ENCODE data around the gene TM7SF3. TPM values are rescaled to one million over a fixed set of nuclear protein-coding genes. Genes with fewer than 3 reads are reported as not detected.
"Not testable (repeated sequence)": the region's sequence is repeated elsewhere in the genome, so short reads cannot be mapped to it uniquely, and the experiment has no call there.

The TM7SF3 gene
- total and polyA plus RNA-seq, 4 donors = 49.7 to 245 (median 62.9) TPM

- 80 to 87% methylated on average over 4 of the region's 4 CpGs for WGBS, 2 donors
- no peak for ATAC-seq (ENCODE audit: low FRiP score)
- H3K4me3 ChIP-seq (ENCODE audit: low read length in 2 of 2) = no peak overlapping the region
- no peak overlapping the region for H3K27ac ChIP-seq (ENCODE audit: low read depth in 1 of 2, low read length in 2 of 2)
- intact Hi-C loops (cut with DNase I) = no loop called here
- no peak for DNase-seq
- H3K27me3 ChIP-seq (ENCODE audit: control insufficient read depth in 1 of 2, insufficient read depth in 2 of 2, low read length in 1 of 2) = no peaks in the 10 kb centered on the region
- H3K9me3 ChIP-seq (ENCODE audit: control insufficient read depth, low read length) = no peaks in the 10 kb centered on the region
- H3K36me3 ChIP-seq (ENCODE audit: control insufficient read depth in 1 of 2, insufficient read depth in 2 of 2, low read length in 1 of 2) = no peaks in the 10 kb centered on the region
- H3K4me1 ChIP-seq (ENCODE audit: control insufficient read depth in 1 of 2, insufficient read depth in 2 of 2, low read length in 2 of 2) = no peaks in the 10 kb centered on the region
These were observed 34.9 kb upstream of the TM7SF3 start for GRCh38 chr12:27048822-27049752.

- H3K36me3 ChIP-seq (ENCODE audit: control insufficient read depth in 1 of 2, insufficient read depth in 2 of 2, low read length in 1 of 2); intact Hi-C loops (cut with DNase I); H3K27me3 ChIP-seq (ENCODE audit: control insufficient read depth in 1 of 2, insufficient read depth in 2 of 2, low read length in 1 of 2); H3K4me3 ChIP-seq (ENCODE audit: low read length in 2 of 2); DNase-seq; H3K9me3 ChIP-seq (ENCODE audit: control insufficient read depth, low read length); H3K4me1 ChIP-seq (ENCODE audit: control insufficient read depth in 1 of 2, insufficient read depth in 2 of 2, low read length in 2 of 2); H3K27ac ChIP-seq (ENCODE audit: low read depth in 1 of 2, low read length in 2 of 2); ATAC-seq (ENCODE audit: low FRiP score): not testable (repeated sequence)
- 91 to 94% methylated on average over 1 of the region's 1 CpG for WGBS, 2 donors
These were observed 27.8 kb upstream of the TM7SF3 start for GRCh38 chr12:27042018-27042417.

- H3K27ac ChIP-seq (ENCODE audit: low read depth in 1 of 2, low read length in 2 of 2); H3K4me3 ChIP-seq (ENCODE audit: low read length in 2 of 2); H3K36me3 ChIP-seq (ENCODE audit: control insufficient read depth in 1 of 2, insufficient read depth in 2 of 2, low read length in 1 of 2); H3K27me3 ChIP-seq (ENCODE audit: control insufficient read depth in 1 of 2, insufficient read depth in 2 of 2, low read length in 1 of 2); ATAC-seq (ENCODE audit: low FRiP score); H3K9me3 ChIP-seq (ENCODE audit: control insufficient read depth, low read length); DNase-seq; H3K4me1 ChIP-seq (ENCODE audit: control insufficient read depth in 1 of 2, insufficient read depth in 2 of 2, low read length in 2 of 2); intact Hi-C loops (cut with DNase I): not testable (repeated sequence)
- WGBS, 2 donors = 88 to 91% methylated on average over 2 of the region's 4 CpGs
These were observed 26.5 kb upstream of the TM7SF3 start for GRCh38 chr12:27040637-27041036.

- Histone ChIP-seq H3K27ac (ENCODE audit: low read depth in 1 of 2, low read length in 2 of 2) (no peak overlapping the region), H3K9me3 (ENCODE audit: control insufficient read depth, low read length) (no peaks in the 10 kb centered on the region), H3K4me1 (ENCODE audit: control insufficient read depth in 1 of 2, insufficient read depth in 2 of 2, low read length in 2 of 2) (no peaks in the 10 kb centered on the region), H3K27me3 (ENCODE audit: control insufficient read depth in 1 of 2, insufficient read depth in 2 of 2, low read length in 1 of 2) (no peaks in the 10 kb centered on the region), H3K36me3 (ENCODE audit: control insufficient read depth in 1 of 2, insufficient read depth in 2 of 2, low read length in 1 of 2) (peaks cover 0 to 2% of the 10 kb centered on the region in 2 donors), H3K4me3 (ENCODE audit: low read length in 2 of 2) (no peak overlapping the region)
- DNase-seq (no peak), ATAC-seq (ENCODE audit: low FRiP score) (no peak)
- 91 to 94% methylated on average over 21 of the region's 21 CpGs for WGBS, 2 donors
- intact Hi-C loops (cut with DNase I) = loop anchor here in 1 of 2 donors (5.0 kb wide), 2 partner anchors 108 to 668 kb away; no protein-coding TSS in a partner anchor
These were observed 20.6 kb upstream of the TM7SF3 start for GRCh38 chr12:27034607-27035293.

GRCh38 chr12:27032679-27033078 is 18.5 kb upstream of the TM7SF3 start:
- H3K27ac ChIP-seq (ENCODE audit: low read depth in 1 of 2, low read length in 2 of 2) = no peak overlapping the region
- no peak overlapping the region for H3K4me3 ChIP-seq (ENCODE audit: low read length in 2 of 2)
- peaks cover 0 to 4% of the 10 kb centered on the region in 2 donors for H3K36me3 ChIP-seq (ENCODE audit: control insufficient read depth in 1 of 2, insufficient read depth in 2 of 2, low read length in 1 of 2)
- DNase-seq = no peak
- H3K27me3 ChIP-seq (ENCODE audit: control insufficient read depth in 1 of 2, insufficient read depth in 2 of 2, low read length in 1 of 2) = no peaks in the 10 kb centered on the region
- H3K9me3 ChIP-seq (ENCODE audit: control insufficient read depth, low read length) = no peaks in the 10 kb centered on the region
- intact Hi-C loops (cut with DNase I) = loop anchor here in 1 of 2 donors (5.0 kb wide), 1 partner anchor 670 kb away; no protein-coding TSS in a partner anchor
- WGBS, 2 donors = 88 to 94% methylated on average over 3 of the region's 3 CpGs
- H3K4me1 ChIP-seq (ENCODE audit: control insufficient read depth in 1 of 2, insufficient read depth in 2 of 2, low read length in 2 of 2) = no peaks in the 10 kb centered on the region
- ATAC-seq (ENCODE audit: low FRiP score) = no peak

GRCh38 chr12:27031531-27031930 is 17.3 kb upstream of the TM7SF3 start:
- intact Hi-C loops (cut with DNase I) = loop anchor here in 1 of 2 donors (5.0 kb wide), 1 partner anchor 671 kb away; no protein-coding TSS in a partner anchor
- WGBS, 2 donors = 71 to 76% methylated on average over 3 of the region's 3 CpGs
- H3K9me3 ChIP-seq (ENCODE audit: control insufficient read depth, low read length) = no peaks in the 10 kb centered on the region
- no peak overlapping the region for H3K27ac ChIP-seq (ENCODE audit: low read depth in 1 of 2, low read length in 2 of 2)
- no peak for DNase-seq
- ATAC-seq (ENCODE audit: low FRiP score) = no peak
- H3K4me3 ChIP-seq (ENCODE audit: low read length in 2 of 2) = no peak overlapping the region
- no peaks in the 10 kb centered on the region for H3K4me1 ChIP-seq (ENCODE audit: control insufficient read depth in 1 of 2, insufficient read depth in 2 of 2, low read length in 2 of 2)
- no peaks in the 10 kb centered on the region for H3K27me3 ChIP-seq (ENCODE audit: control insufficient read depth in 1 of 2, insufficient read depth in 2 of 2, low read length in 1 of 2)
- H3K36me3 ChIP-seq (ENCODE audit: control insufficient read depth in 1 of 2, insufficient read depth in 2 of 2, low read length in 1 of 2) = peaks cover 0 to 4% of the 10 kb centered on the region in 2 donors

- no peak for ATAC-seq (ENCODE audit: low FRiP score)
- intact Hi-C loops (cut with DNase I) = no loop called here
- peaks cover 0 to 2% of the 10 kb centered on the region in 2 donors for H3K36me3 ChIP-seq (ENCODE audit: control insufficient read depth in 1 of 2, insufficient read depth in 2 of 2, low read length in 1 of 2)
- DNase-seq = no peak
- H3K27me3 ChIP-seq (ENCODE audit: control insufficient read depth in 1 of 2, insufficient read depth in 2 of 2, low read length in 1 of 2) = no peaks in the 10 kb centered on the region
- H3K4me3 ChIP-seq (ENCODE audit: low read length in 2 of 2) = no peak overlapping the region
- no peak overlapping the region for H3K27ac ChIP-seq (ENCODE audit: low read depth in 1 of 2, low read length in 2 of 2)
- H3K9me3 ChIP-seq (ENCODE audit: control insufficient read depth, low read length) = no peaks in the 10 kb centered on the region
- H3K4me1 ChIP-seq (ENCODE audit: control insufficient read depth in 1 of 2, insufficient read depth in 2 of 2, low read length in 2 of 2) = peaks cover 2 to 4% of the 10 kb centered on the region in 2 donors
These were observed 12.1 kb upstream of the TM7SF3 start for GRCh38 chr12:27026257-27026656.

GRCh38 chr12:27025116-27025515 is 10.9 kb upstream of the TM7SF3 start:
- ATAC-seq (ENCODE audit: low FRiP score) (no peak), DNase-seq (no peak)
- no peak overlapping the region for H3K27ac ChIP-seq (ENCODE audit: low read depth in 1 of 2, low read length in 2 of 2)
- no peaks in the 10 kb centered on the region for H3K9me3 ChIP-seq (ENCODE audit: control insufficient read depth, low read length)
- H3K4me3 ChIP-seq (ENCODE audit: low read length in 2 of 2) = no peak overlapping the region
- intact Hi-C loops (cut with DNase I) = no loop called here
- H3K27me3 ChIP-seq (ENCODE audit: control insufficient read depth in 1 of 2, insufficient read depth in 2 of 2, low read length in 1 of 2) = no peaks in the 10 kb centered on the region
- H3K36me3 ChIP-seq (ENCODE audit: control insufficient read depth in 1 of 2, insufficient read depth in 2 of 2, low read length in 1 of 2) = peaks cover 0 to 2% of the 10 kb centered on the region in 2 donors
- H3K4me1 ChIP-seq (ENCODE audit: control insufficient read depth in 1 of 2, insufficient read depth in 2 of 2, low read length in 2 of 2) = peaks cover 2 to 4% of the 10 kb centered on the region in 2 donors
- WGBS, 2 donors = 18 to 25% methylated on average over 1 of the region's 1 CpG

Data from aorta (tissue), 5 donors.